Keratinocyte (primary cell): ENCODE results near the gene LRBA. TPM values are rescaled to one million over a fixed set of nuclear protein-coding genes. Genes with fewer than 3 reads are reported as not detected.

ENCODE experiments used
- DNase-seq: peaks from one replicate; pipeline ENCODE4 v3.0.0-alpha.2; 2011; ENCODE audit warnings: low read depth, missing footprints, low spot score
- FAIRE-seq: peaks from 2 replicates; lab custom pipeline; 2011; peaks lifted over from hg19 to GRCh38; lab: Jason Lieb, UNC
- H2AFZ ChIP-seq: 2 replicates; pipeline ENCODE4 v1.6.0; 2012; ENCODE audit warnings: low read length, control low read depth, inconsistent platforms; ENCODE audit not compliant: control insufficient read depth
- H3K27ac ChIP-seq: 2 replicates; pipeline ENCODE4 v1.5.1; 2011; ENCODE audit warnings: low read length; ENCODE audit not compliant: control insufficient read depth, insufficient read depth
- H3K27me3 ChIP-seq: 3 replicates; pipeline ENCODE4 v1.6.0; 2011; ENCODE audit warnings: low read length; ENCODE audit not compliant: control insufficient read depth, insufficient read depth; ENCODE audit errors: extremely low read depth
- H3K36me3 ChIP-seq, 2 experiments: 2 replicates in 1 of 2; 3 replicates in 1 of 2; pipeline ENCODE4 v1.5.1; 2011; ENCODE audit warnings: low read length in 2 of 2, mild to moderate bottlenecking in 1 of 2; ENCODE audit not compliant: control insufficient read depth in 2 of 2, insufficient read depth in 2 of 2; ENCODE audit errors: extremely low read depth in 1 of 2
- H3K4me1 ChIP-seq: 3 replicates; pipeline ENCODE4 v1.5.1; 2011; ENCODE audit warnings: low read length; ENCODE audit not compliant: control insufficient read depth, insufficient read depth; ENCODE audit errors: extremely low read depth
- H3K4me2 ChIP-seq: 3 replicates; pipeline ENCODE4 v1.6.0; 2011; ENCODE audit warnings: low read depth, low read length; ENCODE audit not compliant: control insufficient read depth, insufficient read depth; ENCODE audit errors: extremely low read depth
- H3K4me3 ChIP-seq, 3 experiments: fragments of 200-600 bp in 1 of 3; sonication (generic) in 1 of 3; 2 replicates in 2 of 3; 3 replicates in 1 of 3; pipeline ENCODE4 v1.5.1; 2011 to 2016; ENCODE audit warnings: low read length in 3 of 3, mild to moderate bottlenecking in 3 of 3, control low read depth in 2 of 3, inconsistent platforms in 1 of 3, low read depth in 1 of 3, mixed read lengths in 1 of 3, mixed run types in 1 of 3, moderate library complexity in 1 of 3; ENCODE audit not compliant: control insufficient read depth in 2 of 3, insufficient read depth in 2 of 3; ENCODE audit errors: extremely low read depth in 1 of 3
- H3K79me2 ChIP-seq: 2 replicates; pipeline ENCODE4 v1.6.0; 2012; ENCODE audit warnings: low read length; ENCODE audit not compliant: control insufficient read depth, insufficient read depth
- H3K9ac ChIP-seq: 3 replicates; pipeline ENCODE4 v1.6.0; 2011; ENCODE audit warnings: low read length; ENCODE audit not compliant: control insufficient read depth, insufficient read depth; ENCODE audit errors: extremely low read depth
- H3K9me1 ChIP-seq: 3 replicates; pipeline ENCODE4 v1.6.0; 2011; ENCODE audit warnings: low read length; ENCODE audit not compliant: control insufficient read depth, insufficient read depth; ENCODE audit errors: extremely low read depth
- H3K9me3 ChIP-seq: 2 replicates; pipeline ENCODE4 v1.5.1; 2012; ENCODE audit warnings: low read depth, low read length; ENCODE audit not compliant: control insufficient read depth
- H4K20me1 ChIP-seq: 3 replicates; pipeline ENCODE4 v1.6.0; 2011; ENCODE audit warnings: low read length; ENCODE audit not compliant: control insufficient read depth, insufficient read depth; ENCODE audit errors: extremely low read depth
- EZH2 ChIP-seq: IDR thresholded peaks from one replicate; pipeline ENCODE4 v1.6.1; 2012; ENCODE audit warnings: inconsistent platforms, mild to moderate bottlenecking, low read length, moderate library complexity
- dilution Hi-C: fragments of 300-500 bp; cut with MboI; formaldehyde crosslinking; loops from one replicate; pipeline ENCODE4 v1.7.0; 2020; ENCODE audit warnings: low sequenced_read_pairs; ENCODE audit not compliant: extremely low pct_ligation_motif_present
- polyA plus RNA-seq, 5 experiments: library from polyadenylated mRNA; depleted of rRNA in 3 of 5; stranded (reverse) in 3 of 5; stranded (forward) in 1 of 5; unstranded in 1 of 5; fragments of >200 nt; gene quantifications; 1 replicate in 1 of 5; 2 replicates in 3 of 5; 3 replicates in 1 of 5; pipeline versions ENCODE4 v1.2.1 to v1.2.3, GENCODE V29; 2011 to 2012; ENCODE audit warnings: missing spikeins in 2 of 5, low read depth in 1 of 5, low replicate concordance in 1 of 5
- TF ChIP-seq, protein P1 (sequence below), 3 experiments: IDR thresholded peaks in 1 of 3; conservative IDR thresholded peaks in 1 of 3; optimal IDR thresholded peaks in 1 of 3; 2 replicates in 2 of 3; 3 replicates in 1 of 3; pipeline versions ENCODE3 to v1.5.1; 2011; ENCODE audit warnings: low read length in 3 of 3, mild to moderate bottlenecking in 3 of 3, moderate library complexity in 2 of 3, control low read depth in 1 of 3, inconsistent platforms in 1 of 3; ENCODE audit not compliant: insufficient read depth in 2 of 3; ENCODE audit errors: extremely low read depth in 1 of 3

Gene LRBA
- polyA plus RNA-seq, 1 donor (not counting 4 experiments of a cell fraction or from before 2014, with no cell fraction given) = 35.6 TPM

DNA sequence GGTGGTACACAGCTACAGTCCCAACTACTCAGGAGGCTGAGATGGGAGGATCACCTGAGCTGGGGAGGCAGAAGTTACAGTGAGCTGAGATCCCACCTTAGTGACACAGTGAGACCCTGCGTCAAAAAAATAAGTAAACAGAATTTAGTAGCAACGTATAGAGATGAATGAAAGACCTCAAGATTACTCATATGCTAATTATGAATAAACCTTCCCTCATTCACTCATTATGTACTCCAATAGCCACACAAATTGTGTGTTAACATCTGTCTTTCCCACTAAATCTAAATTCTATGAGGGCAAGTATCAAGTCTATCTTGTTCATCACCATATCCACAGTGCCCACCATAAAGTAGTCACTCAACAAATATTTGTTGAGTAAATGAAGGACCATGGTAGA lies 111.5 kb downstream of the LRBA start:
- no peak for DNase-seq
- dilution Hi-C loops = no loop called here
- no peak for TF ChIP-seq EZH2
- TF ChIP-seq, protein P1, sequence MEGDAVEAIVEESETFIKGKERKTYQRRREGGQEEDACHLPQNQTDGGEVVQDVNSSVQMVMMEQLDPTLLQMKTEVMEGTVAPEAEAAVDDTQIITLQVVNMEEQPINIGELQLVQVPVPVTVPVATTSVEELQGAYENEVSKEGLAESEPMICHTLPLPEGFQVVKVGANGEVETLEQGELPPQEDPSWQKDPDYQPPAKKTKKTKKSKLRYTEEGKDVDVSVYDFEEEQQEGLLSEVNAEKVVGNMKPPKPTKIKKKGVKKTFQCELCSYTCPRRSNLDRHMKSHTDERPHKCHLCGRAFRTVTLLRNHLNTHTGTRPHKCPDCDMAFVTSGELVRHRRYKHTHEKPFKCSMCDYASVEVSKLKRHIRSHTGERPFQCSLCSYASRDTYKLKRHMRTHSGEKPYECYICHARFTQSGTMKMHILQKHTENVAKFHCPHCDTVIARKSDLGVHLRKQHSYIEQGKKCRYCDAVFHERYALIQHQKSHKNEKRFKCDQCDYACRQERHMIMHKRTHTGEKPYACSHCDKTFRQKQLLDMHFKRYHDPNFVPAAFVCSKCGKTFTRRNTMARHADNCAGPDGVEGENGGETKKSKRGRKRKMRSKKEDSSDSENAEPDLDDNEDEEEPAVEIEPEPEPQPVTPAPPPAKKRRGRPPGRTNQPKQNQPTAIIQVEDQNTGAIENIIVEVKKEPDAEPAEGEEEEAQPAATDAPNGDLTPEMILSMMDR (optimal IDR thresholded peaks at IDR 0.05 in 1 of 3, IDR thresholded peaks at IDR 0.05 in 1 of 3, conservative IDR thresholded peaks at IDR 0.05 in 1 of 3; ENCODE audit: extremely low read depth in 1 of 3, insufficient read depth in 2 of 3, low read length in 3 of 3) = no peak
- no peak overlapping the region for H3K9ac ChIP-seq
- FAIRE-seq = no peak
- H3K9me3 ChIP-seq = no peaks in the 10 kb centered on the region
- no peak overlapping the region for H2AFZ ChIP-seq
- H3K4me1 ChIP-seq = no peaks in the 10 kb centered on the region
- H3K27ac ChIP-seq = no peak overlapping the region
- H3K4me2 ChIP-seq = no peak overlapping the region
- H3K4me3 ChIP-seq = no peak overlapping the region
- H3K36me3 ChIP-seq = peaks cover 0 to 3% of the 10 kb centered on the region in 2 experiments
- no peaks in the 10 kb centered on the region for H3K9me1 ChIP-seq
- H3K27me3 ChIP-seq = no peaks in the 10 kb centered on the region
- no peaks in the 10 kb centered on the region for H3K79me2 ChIP-seq
- no peaks in the 10 kb centered on the region for H4K20me1 ChIP-seq

DNA sequence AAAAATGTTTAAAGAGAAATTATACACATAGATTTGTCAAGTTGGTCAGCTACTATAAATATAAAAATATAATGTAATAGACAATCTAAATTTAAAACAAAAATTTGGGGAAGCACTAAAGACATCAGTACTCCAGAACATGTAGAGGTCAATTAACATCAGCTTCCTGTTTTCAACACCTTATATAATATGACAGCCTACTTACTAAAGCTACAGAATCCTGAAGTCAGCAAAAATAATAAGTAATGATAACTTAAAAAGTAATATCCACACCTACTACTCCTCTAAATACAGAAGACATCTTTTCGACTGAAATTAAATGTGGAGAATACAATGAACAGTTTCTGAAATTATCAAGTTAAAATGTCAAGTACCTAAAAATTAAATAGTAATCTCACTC lies 118.6 kb downstream of the LRBA start:
- TF ChIP-seq, protein P1 (optimal IDR thresholded peaks at IDR 0.05 in 1 of 3, IDR thresholded peaks at IDR 0.05 in 1 of 3, conservative IDR thresholded peaks at IDR 0.05 in 1 of 3; ENCODE audit: extremely low read depth in 1 of 3, insufficient read depth in 2 of 3, low read length in 3 of 3) = no peak
- TF ChIP-seq EZH2 = no peak
- Histone ChIP-seq H3K27me3 (no peaks in the 10 kb centered on the region), H3K4me2 (no peak overlapping the region), H3K4me3 (no peak overlapping the region), H3K27ac (no peak overlapping the region), H3K9me3 (no peaks in the 10 kb centered on the region), H3K4me1 (no peaks in the 10 kb centered on the region), H3K79me2 (no peaks in the 10 kb centered on the region), H3K9ac (no peak overlapping the region), H2AFZ (no peak overlapping the region), H3K36me3 (peaks cover 0 to 5% of the 10 kb centered on the region in 2 experiments), H4K20me1 (no peaks in the 10 kb centered on the region), H3K9me1 (no peaks in the 10 kb centered on the region)
- FAIRE-seq = no peak
- dilution Hi-C loops = no loop called here
- DNase-seq = no peak
